Measurements from ENCODE around the gene STEEP1. TPM values are rescaled to one million over a fixed set of nuclear protein-coding genes. Genes with fewer than 3 reads are reported as not detected.

STEEP1 gene
- total RNA-seq, 1 experiment from 2014 or later = 30.4 TPM

GRCh38 chrX:119552508-119552907 lies 12.7 kb downstream of the STEEP1 start:
- H3K23me2 ChIP-seq (ENCODE audit: insufficient read length, low read depth, low read length, poor library complexity, severe bottlenecking) = no peaks in the 10 kb centered on the region
- no peaks in the 10 kb centered on the region for H3K79me1 ChIP-seq (ENCODE audit: insufficient read depth, low read depth, low read length, poor library complexity, severe bottlenecking)
- Mint-ChIP-seq H3K27ac (no peak overlapping the region), H3K4me3 (no peak overlapping the region), H3K36me3 (ENCODE audit: insufficient read depth in 1 of 3, low read depth in 3 of 3) (peaks cover 0 to 27% (median 8%) of the 10 kb centered on the region in 3 experiments; a peak in 6 of 7 replicates), H3K27me3 (ENCODE audit: low read depth) (no peaks in the 10 kb centered on the region), H3K4me1 (no peaks in the 10 kb centered on the region), H3K9me3 (peaks cover 61 to 67% of the 10 kb centered on the region in 2 experiments)
- no peak overlapping the region for H3K56ac ChIP-seq (ENCODE audit: insufficient read length, low read depth, low read length)
- peaks cover 21% of the 10 kb centered on the region for H3K9me3 ChIP-seq (ENCODE audit: control insufficient read depth, low read depth, low read length)
- no peak overlapping the region for H2BK12ac ChIP-seq (ENCODE audit: insufficient read length, low read depth, low read length)
- no peak overlapping the region for H4K5ac ChIP-seq (ENCODE audit: insufficient read length, low read depth, low read length)
- no peak overlapping the region for H3K4ac ChIP-seq (ENCODE audit: low read depth, low read length)
- no peak overlapping the region for H3T11ph ChIP-seq (ENCODE audit: low read length)
- no peak overlapping the region for H3K23ac ChIP-seq (ENCODE audit: insufficient read length, low read depth, low read length)
- H2BK15ac ChIP-seq (ENCODE audit: low read depth, low read length) = no peak overlapping the region
- H3K14ac ChIP-seq (ENCODE audit: insufficient read depth, low read length) = no peak overlapping the region
- no peak overlapping the region for H4K8ac ChIP-seq (replicated peaks; ENCODE audit: insufficient read length, low read depth, low read length)
- H4K20me1 ChIP-seq (ENCODE audit: control insufficient read depth, insufficient read depth, insufficient read length) = no peaks in the 10 kb centered on the region
- no peak overlapping the region for H3K9ac ChIP-seq (ENCODE audit: extremely low read depth, insufficient read length, low read length)
- H3K18ac ChIP-seq (ENCODE audit: insufficient read length, low read depth, low read length) = no peak overlapping the region
- TF ChIP-seq, protein P1, sequence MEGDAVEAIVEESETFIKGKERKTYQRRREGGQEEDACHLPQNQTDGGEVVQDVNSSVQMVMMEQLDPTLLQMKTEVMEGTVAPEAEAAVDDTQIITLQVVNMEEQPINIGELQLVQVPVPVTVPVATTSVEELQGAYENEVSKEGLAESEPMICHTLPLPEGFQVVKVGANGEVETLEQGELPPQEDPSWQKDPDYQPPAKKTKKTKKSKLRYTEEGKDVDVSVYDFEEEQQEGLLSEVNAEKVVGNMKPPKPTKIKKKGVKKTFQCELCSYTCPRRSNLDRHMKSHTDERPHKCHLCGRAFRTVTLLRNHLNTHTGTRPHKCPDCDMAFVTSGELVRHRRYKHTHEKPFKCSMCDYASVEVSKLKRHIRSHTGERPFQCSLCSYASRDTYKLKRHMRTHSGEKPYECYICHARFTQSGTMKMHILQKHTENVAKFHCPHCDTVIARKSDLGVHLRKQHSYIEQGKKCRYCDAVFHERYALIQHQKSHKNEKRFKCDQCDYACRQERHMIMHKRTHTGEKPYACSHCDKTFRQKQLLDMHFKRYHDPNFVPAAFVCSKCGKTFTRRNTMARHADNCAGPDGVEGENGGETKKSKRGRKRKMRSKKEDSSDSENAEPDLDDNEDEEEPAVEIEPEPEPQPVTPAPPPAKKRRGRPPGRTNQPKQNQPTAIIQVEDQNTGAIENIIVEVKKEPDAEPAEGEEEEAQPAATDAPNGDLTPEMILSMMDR (conservative IDR thresholded peaks at IDR 0.05) = no peak
- no peak overlapping the region for H2BK5ac ChIP-seq (ENCODE audit: insufficient read length, low read length)
- H2AK5ac ChIP-seq (ENCODE audit: insufficient read length, low read length) = no peak overlapping the region
- no peak overlapping the region for H2BK120ac ChIP-seq (ENCODE audit: low read depth, low read length, poor library complexity, severe bottlenecking)
- no peaks in the 10 kb centered on the region for H3K79me2 ChIP-seq (ENCODE audit: insufficient read depth, low read length)
- no peak overlapping the region for H4K91ac ChIP-seq (ENCODE audit: insufficient read length, low read depth, low read length)
- no peak overlapping the region for H2AFZ ChIP-seq (ENCODE audit: low read length)
- H3K4me2 ChIP-seq (ENCODE audit: insufficient read depth, insufficient read length, low read length) = no peak overlapping the region
- DNase-seq = no peak
- H3K27ac ChIP-seq (ENCODE audit: insufficient read length, low read depth, low read length) = no peak overlapping the region
- no peak overlapping the region for H2BK20ac ChIP-seq (ENCODE audit: low read depth, low read length, poor library complexity, severe bottlenecking)
- no peaks in the 10 kb centered on the region for H3K4me1 ChIP-seq (ENCODE audit: insufficient read depth, low read length)
- H3K27me3 ChIP-seq (ENCODE audit: insufficient read depth, low read length) = no peaks in the 10 kb centered on the region
- WGBS (ENCODE audit: extremely low coverage, insufficient read length, low lambda C conversion rate) = no CpG with 5 or more reads among the region's 3 CpGs

Data from H9 (cell line).